ENCODE measurements around the gene CACNG8.

Gene CACNG8

GRCh38 chr19:53985863-53986262, 23.1 kb downstream of the CACNG8 start:
- H3K4me3 ChIP-seq (ENCODE audit: low read depth, low read length), result no peak overlapping the region
- DNase-seq (ENCODE audit: low read depth), result no peak
- TF ChIP-seq POLR2A (IDR thresholded peaks at IDR 0.05; ENCODE audit: extremely low read depth, insufficient read length), result no peak
- TF ChIP-seq MAX (IDR thresholded peaks at IDR 0.05; ENCODE audit: low read depth, low read length), result no peak
- TF ChIP-seq CTCF (IDR thresholded peaks at IDR 0.05; ENCODE audit: low read depth, low read length), result no peak
- no peak for TF ChIP-seq MYC (IDR thresholded peaks at IDR 0.05; ENCODE audit: low read depth, low read length)

DNA sequence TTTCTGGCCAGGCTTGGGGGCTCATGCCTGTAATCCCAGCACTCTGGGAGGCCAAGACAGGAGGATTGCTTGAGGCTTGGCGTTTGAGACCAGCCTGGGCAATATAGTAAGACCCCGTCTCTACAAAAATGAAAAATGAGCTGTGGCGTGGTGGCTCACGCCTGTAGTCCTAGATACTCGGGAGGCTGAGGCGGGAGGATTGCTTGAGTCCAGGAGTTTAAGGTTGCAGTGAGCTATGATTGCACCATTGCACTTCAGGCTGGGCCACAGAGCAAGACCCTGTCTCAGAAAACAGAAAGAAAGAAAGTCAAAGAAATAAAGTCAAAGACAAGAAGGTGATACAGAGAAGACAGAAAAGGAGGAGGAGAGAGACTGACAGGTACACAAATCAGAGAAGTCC, 26.2 kb downstream of the CACNG8 start:
- no peak overlapping the region for H3K4me3 ChIP-seq (ENCODE audit: low read depth, low read length)
- no peak for DNase-seq (ENCODE audit: low read depth)
- no peak for TF ChIP-seq MAX (IDR thresholded peaks at IDR 0.05; ENCODE audit: low read depth, low read length)
- TF ChIP-seq CTCF (IDR thresholded peaks at IDR 0.05; ENCODE audit: low read depth, low read length), result no peak
- TF ChIP-seq MYC (IDR thresholded peaks at IDR 0.05; ENCODE audit: low read depth, low read length), result no peak
- TF ChIP-seq POLR2A (IDR thresholded peaks at IDR 0.05; ENCODE audit: extremely low read depth, insufficient read length), result no peak

DNA sequence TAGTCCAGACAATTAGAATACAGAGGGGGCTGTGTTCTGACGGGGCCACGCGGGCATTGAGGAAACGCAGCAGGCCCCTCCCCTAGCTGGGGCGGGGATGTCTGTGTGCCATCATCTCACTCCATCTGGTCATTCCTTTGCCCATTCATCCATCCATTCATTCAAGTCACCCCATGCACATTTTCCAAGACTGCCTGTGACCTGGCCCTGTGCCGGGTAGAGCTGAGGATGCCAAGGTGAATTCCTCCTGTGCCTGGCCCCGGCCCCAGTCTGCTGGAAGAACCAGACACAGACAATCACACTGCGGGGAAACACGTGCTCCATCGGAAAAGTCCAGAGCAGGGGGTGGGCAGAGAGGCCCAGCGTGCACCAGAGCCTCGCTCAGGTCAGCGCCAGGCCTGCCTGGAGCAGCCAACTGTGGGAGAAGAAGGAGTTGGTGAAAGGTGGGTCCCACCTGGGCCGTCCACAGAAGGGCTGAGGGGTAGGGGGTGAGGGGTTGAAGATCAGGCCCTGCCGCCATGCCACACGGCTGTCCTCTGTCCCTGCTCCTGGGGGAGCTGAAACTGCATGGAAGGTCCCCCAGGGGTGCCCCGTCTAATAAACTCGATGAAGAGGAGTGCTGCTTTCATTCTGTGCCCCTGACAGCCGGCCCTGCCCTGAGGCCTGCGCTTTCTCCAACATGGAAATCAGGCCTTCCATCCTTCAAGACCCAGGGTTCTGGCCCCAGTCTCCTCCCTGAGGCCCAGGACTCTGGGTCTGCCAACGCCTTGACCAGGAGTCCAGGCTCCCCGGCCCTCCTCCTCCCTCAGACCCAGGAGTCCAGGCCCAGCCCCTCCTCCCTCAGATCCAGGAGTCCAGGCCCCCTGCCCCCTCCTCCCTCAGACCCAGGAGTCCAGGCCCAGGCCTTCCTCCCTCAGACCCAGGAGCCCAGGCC, 27.1 kb downstream of the CACNG8 start:
- DNase-seq (ENCODE audit: low read depth), result no peak
- H3K4me3 ChIP-seq (ENCODE audit: low read depth, low read length), result no peak overlapping the region
- no peak for TF ChIP-seq MAX (IDR thresholded peaks at IDR 0.05; ENCODE audit: low read depth, low read length)
- TF ChIP-seq MYC (IDR thresholded peaks at IDR 0.05; ENCODE audit: low read depth, low read length), result no peak
- no peak for TF ChIP-seq POLR2A (IDR thresholded peaks at IDR 0.05; ENCODE audit: extremely low read depth, insufficient read length)
- no peak for TF ChIP-seq CTCF (IDR thresholded peaks at IDR 0.05; ENCODE audit: low read depth, low read length)

- DNase-seq (ENCODE audit: low read depth), result peak; percentile 19
- TF ChIP-seq MYC (IDR thresholded peaks at IDR 0.05; ENCODE audit: low read depth, low read length), result no peak
- no peak for TF ChIP-seq MAX (IDR thresholded peaks at IDR 0.05; ENCODE audit: low read depth, low read length)
- TF ChIP-seq CTCF (IDR thresholded peaks at IDR 0.05; ENCODE audit: low read depth, low read length), result no peak
- no peak for TF ChIP-seq POLR2A (IDR thresholded peaks at IDR 0.05; ENCODE audit: extremely low read depth, insufficient read length)
- no peak within 1 kb of the TSS for H3K4me3 ChIP-seq (ENCODE audit: low read depth, low read length)
These were observed 28.7 kb downstream of the CACNG8 start, which contains the start of gene CACNG6 for GRCh38 chr19:53991224-53992113. Gene CACNG6 (plus strand): TSS chr19:53991637. CDS start chr19:53992878, 1,241 bp downstream.

- H3K4me3 ChIP-seq (ENCODE audit: low read depth, low read length), result no peak overlapping the region
- TF ChIP-seq CTCF (IDR thresholded peaks at IDR 0.05; ENCODE audit: low read depth, low read length), result no peak
- no peak for TF ChIP-seq MYC (IDR thresholded peaks at IDR 0.05; ENCODE audit: low read depth, low read length)
- TF ChIP-seq POLR2A (IDR thresholded peaks at IDR 0.05; ENCODE audit: extremely low read depth, insufficient read length), result no peak
- DNase-seq (ENCODE audit: low read depth), result no peak
These were observed 29.5 kb downstream of the CACNG8 start for GRCh38 chr19:53992211-53992610.

All from NB4 (cell line).